Endothelial cell (in vitro differentiated cells): ENCODE data around the gene SH3RF3. TPM values are rescaled to one million over a fixed set of nuclear protein-coding genes. Genes with fewer than 3 reads are reported as not detected.

ENCODE experiments used
- DNase-seq: peaks from one replicate; pipeline ENCODE4 v3.0.0; 2021; ENCODE audit warnings: low spot score
- H3K27ac Mint-ChIP-seq: one replicate; pipeline ENCODE4 v1.8.0; 2021; ENCODE audit warnings: mixed read lengths, inconsistent platforms; ENCODE audit not compliant: unreplicated experiment
- H3K27me3 Mint-ChIP-seq: one replicate; pipeline ENCODE4 v1.8.0; 2021; ENCODE audit warnings: mild to moderate bottlenecking, moderate library complexity, mixed read lengths, inconsistent platforms; ENCODE audit not compliant: unreplicated experiment
- H3K36me3 Mint-ChIP-seq: one replicate; pipeline ENCODE4 v1.8.0; 2021; ENCODE audit warnings: mild to moderate bottlenecking, low read depth, mixed read lengths, inconsistent platforms; ENCODE audit not compliant: unreplicated experiment
- H3K4me1 Mint-ChIP-seq: one replicate; pipeline ENCODE4 v1.8.0; 2021; ENCODE audit warnings: mild to moderate bottlenecking, mixed read lengths, inconsistent platforms; ENCODE audit not compliant: unreplicated experiment
- H3K4me3 Mint-ChIP-seq: one replicate; pipeline ENCODE4 v1.8.0; 2021; ENCODE audit warnings: mild to moderate bottlenecking, mixed read lengths, inconsistent platforms; ENCODE audit not compliant: unreplicated experiment
- H3K9me3 Mint-ChIP-seq: one replicate; pipeline ENCODE4 v1.8.0; 2021; ENCODE audit warnings: mixed read lengths, inconsistent platforms; ENCODE audit not compliant: unreplicated experiment
- total RNA-seq: library from RNA; stranded (reverse); fragmentation: NEBNext Ultra II Directional; extraction: Animal tissue kit (Norgen Biotek cat#: 25700); gene quantifications from one replicate; pipeline ENCODE4 v1.2.1, GENCODE V29; 2021; ENCODE audit not compliant: unreplicated experiment
- TF ChIP-seq, protein P1 (sequence below): fragments of 200-600 bp; sonication (generic); IDR thresholded peaks from one replicate; pipeline ENCODE4 v1.5.0; 2021; ENCODE audit warnings: antibody characterized with exemption; ENCODE audit not compliant: unreplicated experiment

The SH3RF3 gene
- total RNA-seq, 1 donor from 2014 or later, result 12.8 TPM

GRCh38 chr2:109486711-109487535 lies 357.9 kb downstream of the SH3RF3 start:
- DNase-seq, result no peak
- Mint-ChIP-seq H3K36me3 (peaks cover 10% of the 10 kb centered on the region), H3K9me3 (no peaks in the 10 kb centered on the region), H3K27ac (no peak overlapping the region), H3K4me3 (no peak overlapping the region), H3K27me3 (peaks cover 8% of the 10 kb centered on the region), H3K4me1 (peaks cover 25% of the 10 kb centered on the region)
- TF ChIP-seq, protein P1, sequence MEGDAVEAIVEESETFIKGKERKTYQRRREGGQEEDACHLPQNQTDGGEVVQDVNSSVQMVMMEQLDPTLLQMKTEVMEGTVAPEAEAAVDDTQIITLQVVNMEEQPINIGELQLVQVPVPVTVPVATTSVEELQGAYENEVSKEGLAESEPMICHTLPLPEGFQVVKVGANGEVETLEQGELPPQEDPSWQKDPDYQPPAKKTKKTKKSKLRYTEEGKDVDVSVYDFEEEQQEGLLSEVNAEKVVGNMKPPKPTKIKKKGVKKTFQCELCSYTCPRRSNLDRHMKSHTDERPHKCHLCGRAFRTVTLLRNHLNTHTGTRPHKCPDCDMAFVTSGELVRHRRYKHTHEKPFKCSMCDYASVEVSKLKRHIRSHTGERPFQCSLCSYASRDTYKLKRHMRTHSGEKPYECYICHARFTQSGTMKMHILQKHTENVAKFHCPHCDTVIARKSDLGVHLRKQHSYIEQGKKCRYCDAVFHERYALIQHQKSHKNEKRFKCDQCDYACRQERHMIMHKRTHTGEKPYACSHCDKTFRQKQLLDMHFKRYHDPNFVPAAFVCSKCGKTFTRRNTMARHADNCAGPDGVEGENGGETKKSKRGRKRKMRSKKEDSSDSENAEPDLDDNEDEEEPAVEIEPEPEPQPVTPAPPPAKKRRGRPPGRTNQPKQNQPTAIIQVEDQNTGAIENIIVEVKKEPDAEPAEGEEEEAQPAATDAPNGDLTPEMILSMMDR, result no peak

- Mint-ChIP-seq H3K27ac (no peak overlapping the region), H3K27me3 (peaks cover 8% of the 10 kb centered on the region), H3K36me3 (peaks cover 10% of the 10 kb centered on the region), H3K4me3 (no peak overlapping the region), H3K9me3 (no peaks in the 10 kb centered on the region), H3K4me1 (peaks cover 21% of the 10 kb centered on the region)
- DNase-seq, result no peak
- TF ChIP-seq, protein P1, result no peak
Observed at GRCh38 chr2:109487536-109487869, 358.5 kb downstream of the SH3RF3 start.

- H3K36me3 Mint-ChIP-seq, result peaks cover 10% of the 10 kb centered on the region
- H3K9me3 Mint-ChIP-seq, result no peaks in the 10 kb centered on the region
- H3K27ac Mint-ChIP-seq, result no peak overlapping the region
- peaks cover 16% of the 10 kb centered on the region for H3K4me1 Mint-ChIP-seq
- H3K27me3 Mint-ChIP-seq, result peaks cover 5% of the 10 kb centered on the region
- TF ChIP-seq, protein P1, result no peak
- DNase-seq, result no peak
- no peak overlapping the region for H3K4me3 Mint-ChIP-seq
Observed at GRCh38 chr2:109487871-109488655, 359.1 kb downstream of the SH3RF3 start.

DNA sequence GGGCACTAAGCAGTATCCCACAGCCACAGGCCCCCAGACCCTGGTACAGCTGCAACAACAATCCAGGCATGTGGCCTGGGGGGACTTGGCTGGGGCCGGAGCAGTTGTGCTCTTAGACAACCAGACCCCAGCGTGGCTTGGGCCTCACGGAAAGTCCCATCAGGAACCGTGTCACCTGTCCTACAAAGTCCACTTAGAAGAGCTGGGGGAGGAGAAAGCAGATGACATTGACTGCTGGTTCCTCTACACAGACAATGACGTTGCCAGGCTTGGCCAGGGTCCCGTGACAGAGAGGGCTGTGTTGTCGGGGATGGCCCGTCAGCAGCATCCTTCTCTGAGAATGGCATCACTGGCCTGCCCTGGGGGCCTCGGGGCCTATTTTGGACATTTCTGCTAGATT lies 360.3 kb downstream of the SH3RF3 start:
- H3K36me3 Mint-ChIP-seq, result peaks cover 10% of the 10 kb centered on the region
- TF ChIP-seq, protein P1, result no peak
- DNase-seq, result no peak
- H3K27me3 Mint-ChIP-seq, result peaks cover 2% of the 10 kb centered on the region
- H3K4me3 Mint-ChIP-seq, result no peak overlapping the region
- H3K27ac Mint-ChIP-seq, result no peak overlapping the region
- no peaks in the 10 kb centered on the region for H3K9me3 Mint-ChIP-seq
- H3K4me1 Mint-ChIP-seq, result peaks cover 6% of the 10 kb centered on the region
